Neuronal stem cell (in vitro differentiated cells): ENCODE measurements around the gene SLCO3A1.
A peak's percentile ranks its signal among the peaks of the same experiment; 100 is the strongest.

ENCODE experiments used
- DNase-seq: peaks from one replicate; pipeline ENCODE4 v3.0.0-alpha.2; 2013; ENCODE audit warnings: low spot score
- H2AFZ ChIP-seq: one replicate; pipeline ENCODE4 v1.6.1; 2013; ENCODE audit warnings: mild to moderate bottlenecking, low read length, inconsistent platforms
- H2AK5ac ChIP-seq: 2 replicates; pipeline ENCODE4 v1.6.1; 2013; ENCODE audit warnings: low read depth, mild to moderate bottlenecking, inconsistent platforms, low read length, moderate library complexity, mixed read lengths
- H2BK120ac ChIP-seq: 2 replicates; pipeline ENCODE4 v1.6.1; 2013; ENCODE audit warnings: low read depth, mild to moderate bottlenecking, inconsistent platforms, low read length, moderate library complexity, mixed read lengths
- H2BK12ac ChIP-seq: one replicate; pipeline ENCODE4 v1.6.1; 2013; ENCODE audit warnings: low read length, inconsistent platforms
- H2BK15ac ChIP-seq: 2 replicates; pipeline ENCODE4 v1.6.1; 2013; ENCODE audit warnings: mild to moderate bottlenecking, low read length, inconsistent platforms, mixed read lengths
- H2BK5ac ChIP-seq: one replicate; pipeline ENCODE4 v1.6.1; 2013; ENCODE audit warnings: inconsistent platforms, mild to moderate bottlenecking, low read length, moderate library complexity
- H3K14ac ChIP-seq: one replicate; pipeline ENCODE4 v1.6.1; 2013; ENCODE audit warnings: low read length, inconsistent platforms
- H3K18ac ChIP-seq: 2 replicates; pipeline ENCODE4 v1.6.1; 2013; ENCODE audit warnings: low read length, inconsistent platforms
- H3K23ac ChIP-seq: 2 replicates; pipeline ENCODE4 v1.6.1; 2013; ENCODE audit warnings: low read depth, mild to moderate bottlenecking, mixed read lengths, low read length, inconsistent platforms; ENCODE audit not compliant: poor library complexity
- H3K27ac ChIP-seq: replicated peaks from 3 replicates; pipeline ENCODE4 v1.5.1; 2013; ENCODE audit warnings: low read length, inconsistent platforms
- H3K27me3 ChIP-seq, 3 experiments: 2 replicates each; pipeline ENCODE4 v1.6.1; 2013; ENCODE audit warnings: low read length in 3 of 3, mild to moderate bottlenecking in 2 of 3, inconsistent platforms in 1 of 3, low read depth in 1 of 3, mixed read lengths in 1 of 3, moderate library complexity in 1 of 3; ENCODE audit not compliant: control insufficient read depth in 3 of 3, insufficient read depth in 3 of 3
- H3K36me3 ChIP-seq, 2 donors: replicated peaks in 1 of 2; 2 replicates each; pipeline ENCODE4 v1.6.1; 2013; ENCODE audit warnings: low read length in 2 of 2; ENCODE audit not compliant: control insufficient read depth in 2 of 2, insufficient read depth in 2 of 2
- H3K4ac ChIP-seq: 2 replicates; pipeline ENCODE4 v1.6.1; 2013; ENCODE audit warnings: inconsistent platforms, mild to moderate bottlenecking, low read length, moderate library complexity
- H3K4me1 ChIP-seq, 2 donors: 1 replicate in 1 of 2; 2 replicates in 1 of 2; pipeline ENCODE4 v1.6.1; 2013; ENCODE audit warnings: low read length in 2 of 2, low read depth in 1 of 2; ENCODE audit not compliant: control insufficient read depth in 2 of 2, insufficient read depth in 1 of 2
- H3K4me2 ChIP-seq: one replicate; pipeline ENCODE4 v1.6.1; 2013; ENCODE audit warnings: mild to moderate bottlenecking, low read length, inconsistent platforms; ENCODE audit not compliant: insufficient read depth, poor library complexity, severe bottlenecking
- H3K4me3 ChIP-seq, 2 donors: 2 replicates each; pipeline ENCODE4 v1.5.1; 2013; ENCODE audit warnings: low read length in 2 of 2, mild to moderate bottlenecking in 2 of 2, inconsistent platforms in 1 of 2, moderate library complexity in 1 of 2
- H3K79me1 ChIP-seq: one replicate; pipeline ENCODE4 v1.6.1; 2013; ENCODE audit warnings: low read depth, mild to moderate bottlenecking, inconsistent platforms, low read length, moderate library complexity
- H3K9ac ChIP-seq: one replicate; pipeline ENCODE4 v1.6.1; 2013; ENCODE audit warnings: mild to moderate bottlenecking, low read depth, low read length, inconsistent platforms; ENCODE audit not compliant: poor library complexity
- H3K9me3 ChIP-seq, 2 donors: replicated peaks in 1 of 2; 2 replicates each; pipeline versions ENCODE3 to v1.6.1; 2013; ENCODE audit warnings: low read length in 2 of 2, mild to moderate bottlenecking in 2 of 2, inconsistent platforms in 1 of 2, low read depth in 1 of 2, mixed read lengths in 1 of 2, moderate library complexity in 1 of 2; ENCODE audit not compliant: control insufficient read depth in 2 of 2, insufficient read depth in 1 of 2
- H4K8ac ChIP-seq: one replicate; pipeline ENCODE4 v1.6.1; 2013; ENCODE audit warnings: low read depth, mild to moderate bottlenecking, inconsistent platforms, low read length, moderate library complexity
- H4K91ac ChIP-seq: one replicate; pipeline ENCODE4 v1.6.1; 2013; ENCODE audit warnings: low read length, low read depth, mild to moderate bottlenecking, inconsistent platforms; ENCODE audit not compliant: poor library complexity
- WGBS, 2 donors: extraction: QIAGEN DNeasy Blood & Tissue Kit; methylation state at CpG; one replicate each; pipeline ENCODE4 v1.1.7; 2013; ENCODE audit warnings: missing lambda C conversion rate in 2 of 2, mixed read lengths in 1 of 2; ENCODE audit not compliant: insufficient read length in 2 of 2, insufficient replicate concordance in 1 of 2; ENCODE audit errors: extremely low coverage in 2 of 2; 5-methylcytosine and 5-hydroxymethylcytosine counted together

The SLCO3A1 gene

DNA sequence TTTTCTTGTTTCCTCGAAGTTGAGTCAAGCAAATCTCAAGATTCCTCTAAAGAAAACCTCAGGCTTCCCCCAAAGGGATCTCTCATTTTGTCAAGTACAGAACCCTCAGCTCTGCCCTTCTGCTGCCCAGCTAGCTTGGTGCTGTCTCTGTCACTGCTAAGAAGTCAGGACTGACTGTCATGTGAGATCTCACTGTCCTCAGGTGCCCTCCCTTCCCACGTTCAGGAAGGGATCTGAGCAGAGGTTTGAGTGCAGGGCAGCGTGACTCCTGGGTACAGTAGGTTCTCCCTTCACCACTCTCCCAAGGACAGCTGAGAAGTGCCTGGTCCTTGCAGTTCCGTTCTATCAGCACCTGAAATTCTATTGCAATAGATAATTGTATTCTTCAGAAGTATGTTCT is 229.7 kb downstream of the SLCO3A1 start:
- no peak overlapping the region for H3K4me3 ChIP-seq
- no peak overlapping the region for H3K18ac ChIP-seq
- no peak overlapping the region for H2AFZ ChIP-seq
- no peak overlapping the region for H2BK15ac ChIP-seq
- H3K27me3 ChIP-seq: no peaks in the 10 kb centered on the region
- H2BK120ac ChIP-seq: no peak overlapping the region
- H3K9ac ChIP-seq: no peak overlapping the region
- no peak overlapping the region for H4K8ac ChIP-seq
- H2BK5ac ChIP-seq: no peak overlapping the region
- no CpG with 5 or more reads among the region's 4 CpGs for WGBS, 2 donors
- H3K14ac ChIP-seq: no peak overlapping the region
- no peak overlapping the region for H3K27ac ChIP-seq
- H3K4me2 ChIP-seq: no peak overlapping the region
- no peaks in the 10 kb centered on the region for H3K9me3 ChIP-seq
- H2BK12ac ChIP-seq: no peak overlapping the region
- H3K23ac ChIP-seq: no peak overlapping the region
- H3K4me1 ChIP-seq: no peaks in the 10 kb centered on the region
- no peaks in the 10 kb centered on the region for H3K36me3 ChIP-seq
- no peaks in the 10 kb centered on the region for H3K79me1 ChIP-seq
- H2AK5ac ChIP-seq: no peak overlapping the region
- no peak for DNase-seq
- no peak overlapping the region for H4K91ac ChIP-seq
- no peak overlapping the region for H3K4ac ChIP-seq

DNA sequence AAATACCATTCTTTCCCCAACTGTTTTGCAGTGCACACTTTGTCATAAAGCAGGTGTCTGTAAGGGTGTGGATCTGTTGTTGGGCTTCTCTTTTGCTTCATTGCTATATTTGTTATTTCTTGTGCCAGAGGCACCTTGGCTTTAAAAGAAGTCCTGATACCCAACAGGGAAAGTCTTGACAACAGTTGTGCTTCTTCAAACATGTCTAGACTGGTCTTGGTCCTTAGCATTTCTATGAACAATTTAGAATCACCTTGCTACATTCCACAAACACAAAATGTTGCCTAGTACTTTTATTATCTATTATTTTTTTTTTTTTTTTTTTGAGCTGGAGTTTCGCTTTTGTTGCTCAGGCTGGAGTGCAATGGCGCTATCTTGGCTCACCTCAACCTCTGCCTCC is 233.7 kb downstream of the SLCO3A1 start:
- no peak overlapping the region for H3K4me2 ChIP-seq
- H3K9me3 ChIP-seq: no peaks in the 10 kb centered on the region
- H3K36me3 ChIP-seq: no peaks in the 10 kb centered on the region
- H3K4ac ChIP-seq: no peak overlapping the region
- H4K91ac ChIP-seq: no peak overlapping the region
- H3K9ac ChIP-seq: no peak overlapping the region
- no peak overlapping the region for H3K18ac ChIP-seq
- no CpG with 5 or more reads among the region's 2 CpGs for WGBS, 2 donors
- H2BK120ac ChIP-seq: no peak overlapping the region
- H2BK12ac ChIP-seq: no peak overlapping the region
- DNase-seq: no peak
- no peak overlapping the region for H2AFZ ChIP-seq
- no peak overlapping the region for H3K27ac ChIP-seq
- H3K23ac ChIP-seq: no peak overlapping the region
- H3K14ac ChIP-seq: no peak overlapping the region
- H3K4me3 ChIP-seq: no peak overlapping the region
- H4K8ac ChIP-seq: no peak overlapping the region
- H2BK15ac ChIP-seq: no peak overlapping the region
- H3K27me3 ChIP-seq: no peaks in the 10 kb centered on the region
- H2BK5ac ChIP-seq: no peak overlapping the region
- no peaks in the 10 kb centered on the region for H3K79me1 ChIP-seq
- H2AK5ac ChIP-seq: no peak overlapping the region
- no peaks in the 10 kb centered on the region for H3K4me1 ChIP-seq

DNA sequence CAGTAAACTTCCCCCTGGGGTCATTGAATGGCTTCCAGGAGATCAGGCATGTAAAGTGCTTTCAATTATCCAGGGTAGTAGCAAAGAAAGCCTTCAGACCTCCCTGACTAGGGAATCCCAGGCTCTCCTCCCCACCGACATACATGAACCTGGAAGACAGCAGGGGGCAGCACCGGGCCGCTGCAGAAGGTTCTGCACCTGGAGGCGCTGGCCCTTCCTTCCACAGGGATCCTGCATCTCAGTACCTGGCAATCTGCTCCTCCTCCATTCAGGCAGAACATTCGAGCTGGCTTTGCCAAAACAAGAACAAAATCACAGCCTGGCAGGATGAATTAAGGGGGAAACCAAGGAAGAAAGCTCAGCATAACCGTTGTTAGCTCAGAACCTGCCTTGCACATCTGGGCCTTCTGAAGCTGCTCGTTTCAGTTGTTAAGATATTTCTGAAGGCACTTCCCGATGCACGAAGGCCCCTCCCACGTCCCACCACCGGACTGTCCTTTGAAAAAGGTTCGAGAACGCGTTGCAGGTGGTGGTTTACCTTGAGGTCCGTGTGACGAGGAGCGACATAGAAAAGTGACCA is 237.7 kb downstream of the SLCO3A1 start:
- no CpG with 5 or more reads among the region's 17 CpGs for WGBS, 2 donors
- DNase-seq: peak; percentile 47

DNA sequence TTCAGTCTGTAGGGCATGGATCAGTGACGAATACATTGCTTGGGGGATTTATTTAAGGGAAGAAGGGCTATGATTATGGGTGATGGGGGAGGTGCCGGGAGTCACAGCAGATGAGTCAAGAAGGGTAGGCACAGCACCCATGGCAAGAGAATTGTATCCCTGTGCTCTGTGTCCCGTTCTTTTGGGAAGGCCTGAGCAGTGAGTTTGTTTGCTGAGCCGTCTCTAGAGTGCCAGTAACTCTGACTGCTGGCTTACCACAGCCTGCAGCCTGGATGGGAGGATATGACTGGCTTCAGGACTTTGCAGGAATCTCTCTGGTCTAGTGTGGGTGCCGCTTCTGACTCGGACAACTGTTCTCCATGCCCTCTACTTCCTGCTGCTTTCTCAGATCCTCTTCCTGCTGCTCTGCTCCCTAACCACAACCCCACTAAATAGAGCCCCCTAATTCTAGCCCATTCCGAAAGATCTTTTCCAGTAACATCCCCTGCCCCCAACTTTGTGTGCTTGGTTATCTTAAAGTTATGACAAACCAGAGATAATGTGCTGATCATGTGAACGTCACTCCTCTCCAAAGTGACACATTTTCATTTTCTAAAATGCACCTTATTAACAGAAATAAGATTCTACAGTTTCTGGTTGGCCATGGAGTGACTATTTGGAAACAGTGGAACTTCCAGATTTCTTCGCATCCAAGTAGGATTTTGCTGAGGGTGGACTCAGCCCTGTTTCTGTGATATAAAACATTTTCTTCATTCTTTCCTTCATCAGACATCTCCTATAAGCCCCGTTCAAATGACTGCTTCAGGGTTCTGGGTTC is 239.0 kb downstream of the SLCO3A1 start:
- H3K27me3 ChIP-seq: peaks cover 0 to 5% (median 0%) of the 10 kb centered on the region in 3 experiments
- no peaks in the 10 kb centered on the region for H3K79me1 ChIP-seq
- no peak overlapping the region for H3K9ac ChIP-seq
- no peak overlapping the region for H2BK120ac ChIP-seq
- H3K18ac ChIP-seq: no peak overlapping the region
- no peak overlapping the region for H2BK5ac ChIP-seq
- H2BK12ac ChIP-seq: no peak overlapping the region
- H2BK15ac ChIP-seq: no peak overlapping the region
- no CpG with 5 or more reads among the region's 10 CpGs for WGBS, 2 donors
- H3K4me1 ChIP-seq: peaks cover 2% of the 10 kb centered on the region in 2 donors
- no peak overlapping the region for H2AK5ac ChIP-seq
- no peak for DNase-seq
- H4K91ac ChIP-seq: no peak overlapping the region
- no peak overlapping the region for H2AFZ ChIP-seq
- no peak overlapping the region for H3K4ac ChIP-seq
- H3K4me2 ChIP-seq: no peak overlapping the region
- H3K14ac ChIP-seq: no peak overlapping the region
- no peaks in the 10 kb centered on the region for H3K36me3 ChIP-seq
- H3K23ac ChIP-seq: no peak overlapping the region
- no peak overlapping the region for H3K27ac ChIP-seq
- H3K9me3 ChIP-seq: no peaks in the 10 kb centered on the region
- H4K8ac ChIP-seq: no peak overlapping the region
- H3K4me3 ChIP-seq: no peak overlapping the region

More for the DNA sequence above, 237.7 kb downstream of the SLCO3A1 start:
- Histone ChIP-seq H3K27ac (no peak overlapping the region), H2AK5ac (peak overlapping the region; percentile 43), H3K4ac (no peak overlapping the region), H3K27me3 (no peaks in the 10 kb centered on the region), H3K18ac (no peak overlapping the region), H3K4me2 (no peak overlapping the region), H2BK12ac (no peak overlapping the region), H2BK120ac (no peak overlapping the region), H3K9me3 (no peaks in the 10 kb centered on the region), H2BK5ac (no peak overlapping the region), H4K8ac (no peak overlapping the region), H3K4me3 (no peak overlapping the region), H2AFZ (no peak overlapping the region), H4K91ac (no peak overlapping the region), H3K4me1 (no peaks in the 10 kb centered on the region), H3K23ac (no peak overlapping the region), H3K79me1 (no peaks in the 10 kb centered on the region), H3K14ac (no peak overlapping the region), H2BK15ac (no peak overlapping the region), H3K9ac (no peak overlapping the region), H3K36me3 (no peaks in the 10 kb centered on the region)
